HG03103 (cell line): Measurements from ENCODE around the gene PTPRM.

Experiments used
- ATAC-seq: cut with Tn5 transposase; IDR thresholded peaks from one replicate; pipeline ENCODE4 v1.9.1; 2021; ENCODE audit warnings: low read depth; ENCODE audit not compliant: unreplicated experiment

Gene PTPRM

DNA sequence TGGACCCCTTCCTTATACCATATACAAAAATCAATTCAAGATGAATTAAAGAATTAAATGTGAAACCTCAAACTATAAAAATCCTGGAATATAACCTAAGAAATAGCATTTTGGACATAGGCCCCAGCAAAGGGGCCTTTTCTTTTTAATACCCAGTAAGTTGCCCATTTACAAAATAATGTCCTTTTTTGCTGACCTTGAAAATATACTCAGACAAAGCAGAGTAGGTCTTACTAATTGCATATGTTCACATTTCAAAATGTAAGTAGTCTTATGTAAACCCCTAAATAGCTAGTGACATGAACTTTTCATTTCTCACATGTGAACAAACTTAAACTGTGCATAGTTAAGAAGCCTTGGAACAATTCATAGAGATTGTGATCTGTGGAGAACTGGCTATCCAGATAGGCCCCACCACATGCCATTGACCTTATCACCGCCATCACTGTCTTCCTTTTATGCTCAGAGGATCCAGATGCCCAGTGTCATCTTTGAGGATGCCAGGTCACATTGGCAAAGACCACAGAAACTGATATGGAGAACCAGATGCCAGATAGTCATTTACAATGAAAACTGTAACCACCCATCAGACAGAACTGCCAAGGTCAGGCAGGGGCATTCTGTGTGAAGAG is 759.8 kb downstream of the PTPRM start:
- no peak for ATAC-seq

DNA sequence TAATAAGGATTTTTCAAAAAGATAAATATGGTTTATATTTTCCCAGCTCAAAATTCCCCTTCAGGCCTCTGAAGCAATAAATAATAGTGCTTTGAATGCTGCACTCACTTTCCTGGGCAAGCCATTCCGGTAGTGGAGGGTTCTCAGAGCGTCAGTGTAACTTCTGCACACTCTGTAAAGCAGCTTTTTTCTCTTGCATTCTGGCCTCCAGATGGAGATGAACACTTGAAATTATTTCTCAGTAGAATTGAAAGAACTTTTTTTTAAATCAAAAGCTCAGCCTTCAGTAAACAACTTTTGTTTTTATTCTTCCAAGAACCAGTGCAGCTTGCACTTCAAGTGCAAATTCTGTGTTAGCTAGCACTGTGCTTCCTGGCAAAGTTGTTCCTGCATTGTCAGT is 761.0 kb downstream of the PTPRM start:
- no peak for ATAC-seq

GRCh38 chr18:8329186-8329771 is 762.2 kb downstream of the PTPRM start:
- ATAC-seq = no peak

- no peak for ATAC-seq
Measured at GRCh38 chr18:8330575-8330974, 763.5 kb downstream of the PTPRM start.

GRCh38 chr18:8332286-8332685 is 765.2 kb downstream of the PTPRM start:
- no peak for ATAC-seq

DNA sequence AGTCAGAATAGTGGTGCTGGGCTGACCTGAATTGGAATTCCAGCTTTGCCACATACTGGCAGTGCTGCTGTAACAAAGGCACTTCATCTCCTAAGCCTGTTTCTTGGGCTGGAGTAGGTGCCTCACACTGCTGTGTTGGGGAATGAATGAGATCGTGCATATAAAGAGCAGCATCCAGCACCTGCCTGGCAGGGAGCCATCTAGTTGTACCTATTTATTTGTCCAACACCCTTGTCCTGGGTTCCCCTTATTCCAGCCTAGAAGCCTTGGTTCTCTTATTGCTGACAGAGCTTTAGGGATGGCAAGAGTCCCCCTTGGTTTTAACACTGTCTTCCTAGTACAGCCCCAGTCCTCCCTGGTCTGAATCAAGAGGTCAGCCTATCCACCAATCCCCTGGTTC is 766.8 kb downstream of the PTPRM start:
- no peak for ATAC-seq

- no peak for ATAC-seq
Measured at GRCh38 chr18:8337211-8337610, 770.1 kb downstream of the PTPRM start.

DNA sequence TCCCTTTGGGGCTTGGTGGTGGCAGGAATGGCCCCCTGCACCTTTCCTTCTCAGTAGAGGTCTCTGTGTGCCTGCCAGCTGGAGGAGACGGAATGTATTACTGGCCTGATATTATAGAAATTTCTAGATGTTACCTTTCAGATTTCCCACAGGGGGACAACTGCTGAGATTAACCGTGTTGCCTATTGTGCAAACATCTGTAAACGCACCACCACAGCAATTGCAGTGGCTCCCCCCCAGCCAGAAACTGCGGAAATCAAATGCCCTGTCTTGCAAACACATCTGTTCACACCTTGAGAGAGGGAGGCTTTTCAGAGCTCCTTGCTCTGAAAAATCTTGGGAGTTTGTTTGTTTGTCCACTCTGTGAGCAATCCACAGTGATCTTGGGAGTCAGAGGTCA is 772.1 kb downstream of the PTPRM start:
- ATAC-seq = no peak

- ATAC-seq = no peak
Measured at GRCh38 chr18:8339952-8340351, 772.8 kb downstream of the PTPRM start.

DNA sequence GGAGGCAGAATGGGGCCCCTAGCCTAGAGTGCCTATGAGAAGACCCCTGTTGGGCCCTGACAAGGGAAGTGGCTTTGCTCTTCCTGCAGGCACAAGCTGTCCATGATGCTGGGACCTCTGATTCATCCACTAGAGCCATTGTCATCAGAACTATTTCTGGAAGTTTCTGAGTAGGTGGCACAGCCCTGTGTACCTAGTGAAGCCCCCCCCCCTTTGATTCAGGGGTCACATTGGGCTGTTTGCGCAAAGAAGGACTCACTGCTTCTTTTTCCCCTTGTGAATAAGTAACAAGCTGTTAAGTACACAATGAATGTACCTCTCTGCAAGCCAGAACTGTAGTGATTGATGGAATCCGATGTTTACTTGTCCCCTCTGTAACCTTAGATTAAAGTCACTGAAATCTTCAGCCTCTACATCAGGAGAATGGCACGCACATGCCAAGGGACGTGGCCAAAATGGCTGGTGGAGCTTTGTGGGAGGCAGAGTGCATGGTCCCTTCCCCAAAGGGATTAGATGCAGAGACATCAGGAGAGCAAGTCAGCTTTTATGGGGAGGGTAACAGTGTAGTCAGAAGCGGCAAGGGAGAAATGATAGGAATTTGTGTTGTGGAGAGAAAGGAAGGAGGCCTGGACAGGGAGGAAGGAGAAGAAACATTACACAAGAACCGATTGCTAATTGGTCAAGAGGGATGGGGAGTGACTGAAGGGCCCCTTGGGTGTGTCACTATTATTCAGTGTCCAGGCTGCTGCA is 774.5 kb downstream of the PTPRM start:
- no peak for ATAC-seq

- ATAC-seq = no peak
Measured at GRCh38 chr18:8348051-8348720, 781.1 kb downstream of the PTPRM start.

- no peak for ATAC-seq
Measured at GRCh38 chr18:8349608-8350323, 782.6 kb downstream of the PTPRM start.

GRCh38 chr18:8350628-8351027 is 783.5 kb downstream of the PTPRM start:
- ATAC-seq = no peak

GRCh38 chr18:8351161-8351560 is 784.0 kb downstream of the PTPRM start:
- no peak for ATAC-seq

DNA sequence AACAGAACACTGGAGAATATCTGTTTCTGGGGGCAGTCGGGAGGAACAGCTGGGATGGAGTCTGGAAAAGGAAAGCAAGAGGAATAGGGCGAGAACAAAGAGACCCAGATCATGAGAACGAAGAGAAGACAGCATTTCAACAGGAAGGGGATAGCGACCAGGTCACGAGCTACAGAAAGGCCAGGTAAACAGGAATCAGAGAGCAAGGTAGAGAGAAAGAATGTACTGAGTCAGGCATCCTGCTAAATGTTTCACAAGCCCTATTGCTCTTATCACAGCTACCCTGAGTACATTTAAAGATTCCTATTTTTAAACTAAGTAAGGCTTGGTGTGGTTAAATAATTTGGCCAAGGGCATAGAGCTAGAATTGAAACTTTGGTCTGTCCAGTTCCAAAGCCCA is 787.2 kb downstream of the PTPRM start:
- ATAC-seq = no peak

GRCh38 chr18:8356001-8356400 is 788.9 kb downstream of the PTPRM start:
- ATAC-seq = no peak

DNA sequence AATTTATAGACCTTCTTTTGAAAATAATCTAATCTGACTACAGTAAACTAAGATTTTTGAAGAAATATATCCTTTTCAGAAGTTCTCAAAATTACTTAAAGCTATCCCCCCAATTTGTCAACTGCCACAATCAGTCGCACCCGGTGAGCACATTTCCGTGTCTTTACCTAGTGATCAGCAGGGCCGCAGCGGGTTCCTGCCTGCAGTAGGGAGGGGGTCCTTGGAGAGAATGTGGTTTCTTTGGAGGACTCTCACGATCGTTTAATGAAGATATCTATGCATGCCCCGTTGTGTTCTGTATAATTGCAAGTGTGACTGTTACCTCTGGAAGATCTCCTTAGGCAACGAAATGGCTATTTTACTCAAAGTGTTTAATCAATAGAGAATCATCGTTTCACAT is 790.2 kb downstream of the PTPRM start:
- no peak for ATAC-seq

- ATAC-seq = no peak
Measured at GRCh38 chr18:8358033-8358765, 791.1 kb downstream of the PTPRM start.

DNA sequence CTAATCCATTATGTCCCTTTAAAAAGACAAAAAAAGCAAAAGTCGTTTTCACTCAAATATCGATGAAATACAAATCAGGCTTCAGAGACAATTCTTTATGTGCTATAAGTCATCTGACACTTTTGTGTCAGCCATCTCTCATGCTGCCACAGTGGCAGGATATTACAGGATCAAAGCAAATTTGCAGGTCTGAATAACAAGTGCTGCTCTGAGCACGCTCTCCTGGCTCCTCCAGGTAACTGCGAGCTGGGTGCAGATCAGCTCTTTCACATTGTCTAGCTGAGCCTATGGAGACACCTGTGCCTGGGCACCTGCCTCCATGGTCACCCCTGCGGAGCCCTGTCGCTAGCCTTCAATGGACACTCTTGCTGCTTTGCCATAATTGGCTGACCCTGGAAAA is 792.0 kb downstream of the PTPRM start:
- ATAC-seq = no peak

DNA sequence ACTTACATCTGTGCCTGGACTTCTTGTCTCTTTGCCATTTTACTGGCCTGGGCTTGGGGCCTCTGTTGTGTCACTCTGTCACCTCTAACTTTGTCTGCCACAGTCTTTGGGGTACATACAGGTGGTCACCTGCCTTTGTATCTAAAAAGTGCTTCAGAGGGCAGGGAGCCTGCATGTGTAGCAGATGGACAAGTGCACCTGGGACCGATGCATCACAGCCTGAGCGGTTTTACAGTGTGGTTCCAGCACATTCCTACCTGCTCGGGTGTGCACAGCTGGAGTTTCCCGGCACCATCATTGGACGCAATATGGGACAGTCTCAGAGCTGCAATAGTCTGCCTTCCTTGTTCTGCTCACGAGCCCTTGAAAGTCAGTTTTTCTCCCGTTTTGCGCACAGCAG is 792.4 kb downstream of the PTPRM start:
- ATAC-seq = no peak
